MCF 10A (cell line): ENCODE data around the gene PSMG3. TPM values are rescaled to one million over a fixed set of nuclear protein-coding genes. Genes with fewer than 3 reads are reported as not detected.
A peak's percentile ranks its signal among the peaks of the same experiment; 100 is the strongest.

Experiments used
- BruUV-seq: library from RNA; stranded (reverse); fragments of 400-500 nt; replicated peaks from 2 replicates; lab custom pipeline; 2021; lab: Mats Ljungman, UMichigan
- CTCF ChIA-PET: fragments of 300-600 bp; sonication (Branson Sonifier 250); formaldehyde crosslinking; extraction: SDS; loops from one replicate; lab custom pipeline; 2021; ENCODE audit warnings: antibody characterized with exemption, inconsistent platforms; lab: Yijun Ruan, JAX
- POLR2A ChIA-PET: fragments of 300-600, 350-650 bp; sonication (Branson Sonifier 250); formaldehyde crosslinking; extraction: SDS; loops from one replicate; lab custom pipeline; 2020; ENCODE audit warnings: antibody characterized with exemption, inconsistent platforms; lab: Yijun Ruan, JAX
- DNase-seq: peaks from one replicate; pipeline ENCODE4 v3.0.0-alpha.2; 2018; ENCODE audit not compliant: unreplicated experiment
- H3K27ac Mint-ChIP-seq: one replicate; pipeline ENCODE4 v1.8.0; 2022; ENCODE audit warnings: mild to moderate bottlenecking, low read depth, mixed read lengths; ENCODE audit not compliant: unreplicated experiment
- H3K27me3 Mint-ChIP-seq: one replicate; pipeline ENCODE4 v1.8.0; 2022; ENCODE audit warnings: mixed read lengths; ENCODE audit not compliant: insufficient read depth, unreplicated experiment
- H3K36me3 Mint-ChIP-seq: one replicate; pipeline ENCODE4 v1.8.0; 2022; ENCODE audit warnings: mild to moderate bottlenecking, moderate library complexity, mixed read lengths; ENCODE audit not compliant: insufficient read depth, unreplicated experiment
- H3K4me1 Mint-ChIP-seq: one replicate; pipeline ENCODE4 v1.8.0; 2022; ENCODE audit warnings: mixed read lengths; ENCODE audit not compliant: insufficient read depth, unreplicated experiment
- H3K4me3 Mint-ChIP-seq: one replicate; pipeline ENCODE4 v1.8.0; 2022; ENCODE audit warnings: mild to moderate bottlenecking, moderate library complexity, mixed read lengths; ENCODE audit not compliant: unreplicated experiment
- H3K9me3 Mint-ChIP-seq: one replicate; pipeline ENCODE4 v1.8.0; 2022; ENCODE audit warnings: mixed read lengths; ENCODE audit not compliant: unreplicated experiment
- CTCF ChIP-seq: fragments of 200-600 bp; IDR thresholded peaks from one replicate; pipeline ENCODE4 v1.8.0; 2022; ENCODE audit warnings: antibody characterized with exemption, mild to moderate bottlenecking; ENCODE audit not compliant: unreplicated experiment
- intact Hi-C: fragments of 100-400 bp; cut with micrococcal nuclease; formaldehyde crosslinking; loops from 2 replicates; pipeline ENCODE4 v1.14.1; 2022
- total RNA-seq: library from RNA; stranded (reverse); gene quantifications from 2 replicates; pipeline ENCODE4 v1.2.3, GENCODE V29; 2022

PSMG3 gene
- total RNA-seq, 1 experiment from 2014 or later = 42.1 TPM

GRCh38 chr7:1548944-1549343 lies 20.9 kb downstream of the PSMG3 start:
- Mint-ChIP-seq H3K36me3 (peaks cover 9% of the 10 kb centered on the region), H3K4me3 (no peak overlapping the region), H3K27ac (no peak overlapping the region), H3K9me3 (no peaks in the 10 kb centered on the region), H3K27me3 (no peaks in the 10 kb centered on the region), H3K4me1 (no peaks in the 10 kb centered on the region)
- no peak for DNase-seq
- ChIA-PET CTCF (no interaction called here), POLR2A (no interaction called here)
- intact Hi-C loops = no loop called here
- no TSS peak for BruUV-seq
- no peak for TF ChIP-seq CTCF

- no TSS peak for BruUV-seq
- CTCF ChIA-PET = interaction anchor here (0.5 to 0.7 kb wide), 3 partner anchors 16 to 44 kb away, joined by 3 to 5 read pairs (median 4); partner anchors contain the start of gene INTS1
- DNase-seq = no peak
- no peak for TF ChIP-seq CTCF
- Mint-ChIP-seq H3K4me3 (no peak overlapping the region), H3K27ac (peak overlapping the region; percentile 83), H3K27me3 (no peaks in the 10 kb centered on the region), H3K9me3 (no peaks in the 10 kb centered on the region), H3K36me3 (peaks cover 15% of the 10 kb centered on the region), H3K4me1 (no peaks in the 10 kb centered on the region)
- intact Hi-C loops = no loop called here
- POLR2A ChIA-PET = no interaction called here
Observed at GRCh38 chr7:1548438-1548831, 21.4 kb downstream of the PSMG3 start.

GRCh38 chr7:1547777-1548437 lies 21.9 kb downstream of the PSMG3 start:
- Mint-ChIP-seq H3K4me1 (no peaks in the 10 kb centered on the region), H3K4me3 (no peak overlapping the region), H3K9me3 (no peaks in the 10 kb centered on the region), H3K36me3 (peaks cover 18% of the 10 kb centered on the region), H3K27ac (peak overlapping the region; percentile 83), H3K27me3 (no peaks in the 10 kb centered on the region)
- DNase-seq = no peak
- intact Hi-C loops = no loop called here
- ChIA-PET POLR2A (interaction anchor here (0.9 kb wide), 1 partner anchor 8 kb away, joined by 5 read pairs; the partner anchor contains the start of gene TMEM184A), CTCF (interaction anchor here (0.5 to 1.8 kb wide), 4 partner anchors 9 to 44 kb away, joined by 3 to 5 read pairs (median 4); partner anchors contain the start of genes INTS1 and TMEM184A)
- no TSS peak for BruUV-seq
- no peak for TF ChIP-seq CTCF

- no peak overlapping the region for H3K4me3 Mint-ChIP-seq
- H3K36me3 Mint-ChIP-seq = peaks cover 23% of the 10 kb centered on the region
- no peak for TF ChIP-seq CTCF
- BruUV-seq = no TSS peak
- DNase-seq = no peak
- intact Hi-C loops = no loop called here
- no peaks in the 10 kb centered on the region for H3K4me1 Mint-ChIP-seq
- no peaks in the 10 kb centered on the region for H3K9me3 Mint-ChIP-seq
- no peaks in the 10 kb centered on the region for H3K27me3 Mint-ChIP-seq
- POLR2A ChIA-PET = interaction anchor here (0.9 kb wide), 1 partner anchor 9 kb away, joined by 5 read pairs; the partner anchor contains the start of gene TMEM184A
- no peak overlapping the region for H3K27ac Mint-ChIP-seq
- CTCF ChIA-PET = interaction anchor here (1.8 kb wide), 1 partner anchor 9 kb away, joined by 5 read pairs; the partner anchor contains the start of gene TMEM184A
Observed at GRCh38 chr7:1546909-1547776, 22.7 kb downstream of the PSMG3 start.
